Caco-2 (cell line): ENCODE data around the gene BLNK. TPM values are rescaled to one million over a fixed set of nuclear protein-coding genes. Genes with fewer than 3 reads are reported as not detected.

ENCODE experiments used
- BruUV-seq: library from RNA; stranded (reverse); fragments of 400-500 nt; replicated peaks from 2 replicates; lab custom pipeline; 2021; lab: Mats Ljungman, UMichigan
- CTCF ChIA-PET: fragments of 300-600 bp; sonication (Branson Sonifier 250); formaldehyde crosslinking; loops from one replicate; lab custom pipeline; 2022; ENCODE audit warnings: antibody characterized with exemption; lab: Charles Lee
- POLR2A ChIA-PET: fragments of 300-600 bp; sonication (Branson Sonifier 250); formaldehyde crosslinking; loops from one replicate; lab custom pipeline; 2022; ENCODE audit warnings: antibody characterized with exemption; lab: Charles Lee
- DNase-seq, 2 experiments: peaks; one replicate each; pipeline versions ENCODE4 v3.0.0 to v3.0.0-alpha.2; 2020 to 2022
- H3K27me3 ChIP-seq: replicated peaks from 2 replicates; pipeline ENCODE4 v1.6.0; 2011; ENCODE audit warnings: low read length; ENCODE audit not compliant: control insufficient read depth, insufficient read depth
- H3K36me3 ChIP-seq: 2 replicates; pipeline ENCODE4 v1.5.1; 2011; ENCODE audit warnings: low read length; ENCODE audit not compliant: control insufficient read depth, insufficient read depth
- H3K4me1 ChIP-seq: fragments of 250-450 bp; sonication (Bioruptor Pico); 2 replicates; pipeline ENCODE4 v1.5.1; 2020; ENCODE audit warnings: mild to moderate bottlenecking
- H3K4me3 ChIP-seq: 2 replicates; pipeline ENCODE4 v1.5.1; 2011; ENCODE audit warnings: low read depth, mild to moderate bottlenecking, control low read depth, low read length
- H3K9me3 ChIP-seq: fragments of 250-450 bp; sonication (Bioruptor Pico); 2 replicates; pipeline ENCODE4 v1.5.1; 2020; ENCODE audit warnings: mild to moderate bottlenecking, moderate library complexity
- H3K27ac Mint-ChIP-seq: one replicate; pipeline ENCODE4 v1.8.0; 2022; ENCODE audit warnings: mixed read lengths; ENCODE audit not compliant: unreplicated experiment
- H3K27me3 Mint-ChIP-seq: one replicate; pipeline ENCODE4 v1.8.0; 2022; ENCODE audit warnings: mixed read lengths; ENCODE audit not compliant: insufficient read depth, unreplicated experiment
- H3K36me3 Mint-ChIP-seq: one replicate; pipeline ENCODE4 v1.8.0; 2022; ENCODE audit warnings: mild to moderate bottlenecking, mixed read lengths; ENCODE audit not compliant: insufficient read depth, unreplicated experiment
- H3K4me1 Mint-ChIP-seq: one replicate; pipeline ENCODE4 v1.8.0; 2022; ENCODE audit warnings: low read depth, mixed read lengths; ENCODE audit not compliant: unreplicated experiment
- H3K4me3 Mint-ChIP-seq: one replicate; pipeline ENCODE4 v1.8.0; 2022; ENCODE audit warnings: mild to moderate bottlenecking, moderate library complexity, mixed read lengths; ENCODE audit not compliant: unreplicated experiment
- H3K9me3 Mint-ChIP-seq: one replicate; pipeline ENCODE4 v1.8.0; 2022; ENCODE audit warnings: mixed read lengths; ENCODE audit not compliant: unreplicated experiment
- intact Hi-C: fragments of 100-400 bp; cut with micrococcal nuclease; formaldehyde crosslinking; loops from one replicate; pipeline ENCODE4 v1.10.0; 2022; ENCODE audit not compliant: unreplicated experiment
- total RNA-seq: library from RNA; stranded (reverse); gene quantifications from 2 replicates; pipeline ENCODE4 v1.2.3, GENCODE V29; 2022
- TF ChIP-seq, protein P1 (sequence below), 2 experiments: fragments of 200-600 bp in 1 of 2; IDR thresholded peaks; 1 replicate in 1 of 2; 2 replicates in 1 of 2; pipeline versions ENCODE4 v1.5.1 to v1.8.0; 2011 to 2022; ENCODE audit warnings: antibody characterized with exemption in 1 of 2, control low read depth in 1 of 2, inconsistent platforms in 1 of 2, low read depth in 1 of 2, low read length in 1 of 2, mild to moderate bottlenecking in 1 of 2, moderate library complexity in 1 of 2; ENCODE audit not compliant: insufficient read depth in 1 of 2, severe bottlenecking in 1 of 2, unreplicated experiment in 1 of 2

Gene BLNK
- total RNA-seq, 1 experiment from 2014 or later = 0.36 TPM

DNA sequence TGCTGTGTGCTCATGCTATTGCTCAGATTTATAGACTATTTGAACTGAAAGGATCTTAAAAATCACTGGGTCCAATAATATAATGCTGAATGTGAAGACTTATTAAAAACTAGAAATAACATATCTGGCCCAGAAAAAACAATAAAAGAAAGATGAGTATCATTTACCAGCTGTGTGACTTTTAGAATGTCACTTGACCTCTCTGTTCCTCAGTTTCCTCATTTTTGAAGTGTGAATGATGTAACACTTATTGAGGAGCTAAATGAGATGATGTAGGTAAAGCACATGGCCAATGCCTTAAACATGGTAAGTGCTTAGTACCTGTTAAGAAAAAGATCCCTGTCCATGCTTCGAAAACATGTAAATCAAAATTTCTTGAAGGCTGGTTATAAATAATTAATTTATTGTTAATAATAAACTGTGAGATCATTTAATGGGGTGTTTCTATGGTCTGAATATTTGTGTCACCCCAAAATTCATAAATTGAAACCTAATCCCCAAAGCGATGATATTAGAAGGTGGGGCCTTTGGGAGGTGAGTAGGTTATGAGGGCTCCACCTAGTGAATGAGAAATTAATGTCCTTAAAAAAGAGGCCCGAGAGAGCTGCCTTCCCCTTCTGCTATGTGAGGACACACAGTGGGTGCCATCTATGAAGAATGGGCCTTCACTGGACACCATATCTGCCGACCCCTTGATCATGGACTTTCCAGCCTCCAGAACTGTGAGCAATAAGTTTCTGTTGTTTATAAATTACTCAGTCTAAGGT lies 45.9 kb upstream of the BLNK start:
- H3K4me3 Mint-ChIP-seq = no peak overlapping the region
- BruUV-seq = no TSS peak
- Histone ChIP-seq H3K9me3 (no peaks in the 10 kb centered on the region), H3K27me3 (no peaks in the 10 kb centered on the region), H3K4me3 (no peak overlapping the region), H3K36me3 (no peaks in the 10 kb centered on the region), H3K4me1 (no peaks in the 10 kb centered on the region)
- H3K27ac Mint-ChIP-seq = no peak overlapping the region
- TF ChIP-seq, protein P1, sequence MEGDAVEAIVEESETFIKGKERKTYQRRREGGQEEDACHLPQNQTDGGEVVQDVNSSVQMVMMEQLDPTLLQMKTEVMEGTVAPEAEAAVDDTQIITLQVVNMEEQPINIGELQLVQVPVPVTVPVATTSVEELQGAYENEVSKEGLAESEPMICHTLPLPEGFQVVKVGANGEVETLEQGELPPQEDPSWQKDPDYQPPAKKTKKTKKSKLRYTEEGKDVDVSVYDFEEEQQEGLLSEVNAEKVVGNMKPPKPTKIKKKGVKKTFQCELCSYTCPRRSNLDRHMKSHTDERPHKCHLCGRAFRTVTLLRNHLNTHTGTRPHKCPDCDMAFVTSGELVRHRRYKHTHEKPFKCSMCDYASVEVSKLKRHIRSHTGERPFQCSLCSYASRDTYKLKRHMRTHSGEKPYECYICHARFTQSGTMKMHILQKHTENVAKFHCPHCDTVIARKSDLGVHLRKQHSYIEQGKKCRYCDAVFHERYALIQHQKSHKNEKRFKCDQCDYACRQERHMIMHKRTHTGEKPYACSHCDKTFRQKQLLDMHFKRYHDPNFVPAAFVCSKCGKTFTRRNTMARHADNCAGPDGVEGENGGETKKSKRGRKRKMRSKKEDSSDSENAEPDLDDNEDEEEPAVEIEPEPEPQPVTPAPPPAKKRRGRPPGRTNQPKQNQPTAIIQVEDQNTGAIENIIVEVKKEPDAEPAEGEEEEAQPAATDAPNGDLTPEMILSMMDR (IDR thresholded peaks at IDR 0.05; ENCODE audit: insufficient read depth in 1 of 2, low read depth in 1 of 2, low read length in 1 of 2, severe bottlenecking in 1 of 2, unreplicated experiment in 1 of 2) = no peak
- H3K36me3 Mint-ChIP-seq = no peaks in the 10 kb centered on the region
- peaks cover 7% of the 10 kb centered on the region for H3K27me3 Mint-ChIP-seq
- POLR2A ChIA-PET = no interaction called here
- H3K9me3 Mint-ChIP-seq = no peaks in the 10 kb centered on the region
- CTCF ChIA-PET = interaction anchor here (1.0 to 1.4 kb wide), 4 partner anchors 16 to 300 kb away, joined by 3 to 10 read pairs (median 6); no protein-coding TSS in a partner anchor
- DNase-seq = no peak
- H3K4me1 Mint-ChIP-seq = no peaks in the 10 kb centered on the region
- intact Hi-C loops = no loop called here

DNA sequence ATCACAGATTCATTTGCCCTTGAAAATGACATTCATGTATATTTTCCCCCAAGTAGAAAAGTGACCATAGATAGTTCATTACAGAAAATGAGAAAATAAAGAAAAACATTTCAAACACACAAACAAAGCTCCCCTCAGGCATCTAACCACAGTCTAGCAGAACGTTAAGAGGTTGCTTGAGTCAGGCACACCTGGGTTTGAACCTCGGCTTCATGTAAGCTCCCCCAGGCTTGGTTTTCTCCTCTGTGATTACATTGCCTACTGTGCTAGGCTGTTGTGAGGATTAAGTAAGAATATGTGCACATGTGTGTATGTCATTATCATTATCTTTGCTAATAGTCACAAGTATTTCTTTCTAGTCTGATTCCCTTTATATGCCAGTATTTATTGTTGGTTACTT lies 42.0 kb upstream of the BLNK start:
- Histone ChIP-seq H3K36me3 (no peaks in the 10 kb centered on the region), H3K4me3 (no peak overlapping the region), H3K4me1 (no peaks in the 10 kb centered on the region), H3K27me3 (no peaks in the 10 kb centered on the region), H3K9me3 (no peaks in the 10 kb centered on the region)
- H3K27me3 Mint-ChIP-seq = peaks cover 4% of the 10 kb centered on the region
- no peaks in the 10 kb centered on the region for H3K36me3 Mint-ChIP-seq
- TF ChIP-seq, protein P1 (IDR thresholded peaks at IDR 0.05; ENCODE audit: insufficient read depth in 1 of 2, low read depth in 1 of 2, low read length in 1 of 2, severe bottlenecking in 1 of 2, unreplicated experiment in 1 of 2) = no peak
- H3K4me3 Mint-ChIP-seq = no peak overlapping the region
- no TSS peak for BruUV-seq
- H3K27ac Mint-ChIP-seq = no peak overlapping the region
- intact Hi-C loops = no loop called here
- no peaks in the 10 kb centered on the region for H3K9me3 Mint-ChIP-seq
- no peaks in the 10 kb centered on the region for H3K4me1 Mint-ChIP-seq
- DNase-seq = no peak
- ChIA-PET POLR2A (no interaction called here), CTCF (no interaction called here)

DNA sequence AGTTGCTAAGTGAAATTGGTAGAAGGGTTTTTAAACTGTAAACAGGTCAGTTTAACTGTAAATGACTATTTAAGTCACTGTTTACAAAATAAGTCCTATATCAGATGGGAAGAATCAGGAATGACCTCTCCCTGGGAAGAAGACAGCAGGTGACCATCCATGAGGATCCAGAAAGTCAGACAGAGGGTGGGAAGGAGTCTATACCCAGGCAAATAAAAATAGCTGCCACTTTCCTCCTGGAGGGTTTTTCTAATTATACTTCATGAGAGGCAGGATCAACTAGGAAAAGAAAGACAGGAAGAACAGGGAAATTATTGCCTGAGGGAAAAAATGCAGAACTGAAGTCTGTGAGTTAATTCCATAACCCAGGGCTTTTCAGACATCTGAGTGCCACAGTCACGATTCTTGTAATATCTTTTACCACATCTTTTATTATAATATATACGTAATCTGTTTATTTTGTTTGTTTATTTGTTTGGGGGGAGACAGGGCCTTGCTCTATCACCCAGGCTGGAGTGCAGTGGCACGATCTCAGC lies 39.9 kb upstream of the BLNK start:
- POLR2A ChIA-PET = no interaction called here
- BruUV-seq = no TSS peak
- H3K4me3 Mint-ChIP-seq = no peak overlapping the region

More for the DNA sequence above, 39.9 kb upstream of the BLNK start:
- no peaks in the 10 kb centered on the region for H3K27me3 Mint-ChIP-seq
- Histone ChIP-seq H3K36me3 (no peaks in the 10 kb centered on the region), H3K4me3 (no peak overlapping the region), H3K4me1 (no peaks in the 10 kb centered on the region), H3K9me3 (no peaks in the 10 kb centered on the region), H3K27me3 (no peaks in the 10 kb centered on the region)
- no peak for DNase-seq
- H3K4me1 Mint-ChIP-seq = no peaks in the 10 kb centered on the region
- intact Hi-C loops = no loop called here
- H3K27ac Mint-ChIP-seq = no peak overlapping the region
- TF ChIP-seq, protein P1 (IDR thresholded peaks at IDR 0.05; ENCODE audit: insufficient read depth in 1 of 2, low read depth in 1 of 2, low read length in 1 of 2, severe bottlenecking in 1 of 2, unreplicated experiment in 1 of 2) = no peak
- H3K9me3 Mint-ChIP-seq = no peaks in the 10 kb centered on the region
- CTCF ChIA-PET = no interaction called here
- H3K36me3 Mint-ChIP-seq = no peaks in the 10 kb centered on the region
